Endothelial cell of umbilical vein (primary cell): ENCODE results near the gene KLHL21.

Experiments used
- EZH2 ChIP-seq: IDR thresholded peaks from 2 replicates; pipeline ENCODE4 v1.6.1; 2012; ENCODE audit warnings: borderline replicate concordance, low read depth, mild to moderate bottlenecking, moderate library complexity, low read length, inconsistent platforms; ENCODE audit not compliant: severe bottlenecking
- POLR2A ChIP-seq: IDR thresholded peaks from 2 replicates; pipeline ENCODE4 v1.6.1; 2012; ENCODE audit warnings: low read depth, mild to moderate bottlenecking, control low read depth, low read length
- POLR2AphosphoS5 ChIP-seq: IDR thresholded peaks from 2 replicates; pipeline ENCODE4 v1.6.1; 2012; ENCODE audit warnings: low read depth, mild to moderate bottlenecking, control low read depth, low read length, moderate library complexity; ENCODE audit not compliant: insufficient read depth
- TF ChIP-seq, protein P1 (sequence below), 2 donors: IDR thresholded peaks; 1 replicate in 1 of 2; 2 replicates in 1 of 2; pipeline ENCODE4 v1.5.1; 2011; ENCODE audit warnings: low read length in 2 of 2, mild to moderate bottlenecking in 2 of 2, moderate library complexity in 2 of 2, control low read depth in 1 of 2, inconsistent platforms in 1 of 2, low read depth in 1 of 2; ENCODE audit not compliant: insufficient read depth in 1 of 2; ENCODE audit errors: extremely low read depth in 1 of 2

DNA sequence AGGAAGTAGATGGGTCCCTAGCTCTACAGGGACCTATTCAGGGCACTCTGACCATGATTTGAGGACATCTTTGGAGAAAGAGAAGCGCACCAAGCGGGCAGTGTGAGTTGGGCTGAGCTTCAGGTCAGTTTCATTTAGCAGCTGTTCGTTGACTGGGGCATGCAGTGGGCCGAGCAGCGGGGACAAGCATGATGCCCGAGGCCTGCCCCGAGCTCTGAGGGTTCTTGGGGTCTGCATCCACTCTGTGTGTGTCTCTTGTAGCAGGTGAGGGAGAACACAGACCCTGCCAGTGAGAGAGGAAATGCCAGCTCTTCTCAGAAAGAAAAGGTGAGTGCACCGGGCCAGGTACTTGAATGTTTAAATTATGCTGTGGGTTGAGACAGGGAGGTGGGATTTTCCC, 27.4 kb upstream of the KLHL21 start:
- no peak for TF ChIP-seq EZH2
- TF ChIP-seq, protein P1, sequence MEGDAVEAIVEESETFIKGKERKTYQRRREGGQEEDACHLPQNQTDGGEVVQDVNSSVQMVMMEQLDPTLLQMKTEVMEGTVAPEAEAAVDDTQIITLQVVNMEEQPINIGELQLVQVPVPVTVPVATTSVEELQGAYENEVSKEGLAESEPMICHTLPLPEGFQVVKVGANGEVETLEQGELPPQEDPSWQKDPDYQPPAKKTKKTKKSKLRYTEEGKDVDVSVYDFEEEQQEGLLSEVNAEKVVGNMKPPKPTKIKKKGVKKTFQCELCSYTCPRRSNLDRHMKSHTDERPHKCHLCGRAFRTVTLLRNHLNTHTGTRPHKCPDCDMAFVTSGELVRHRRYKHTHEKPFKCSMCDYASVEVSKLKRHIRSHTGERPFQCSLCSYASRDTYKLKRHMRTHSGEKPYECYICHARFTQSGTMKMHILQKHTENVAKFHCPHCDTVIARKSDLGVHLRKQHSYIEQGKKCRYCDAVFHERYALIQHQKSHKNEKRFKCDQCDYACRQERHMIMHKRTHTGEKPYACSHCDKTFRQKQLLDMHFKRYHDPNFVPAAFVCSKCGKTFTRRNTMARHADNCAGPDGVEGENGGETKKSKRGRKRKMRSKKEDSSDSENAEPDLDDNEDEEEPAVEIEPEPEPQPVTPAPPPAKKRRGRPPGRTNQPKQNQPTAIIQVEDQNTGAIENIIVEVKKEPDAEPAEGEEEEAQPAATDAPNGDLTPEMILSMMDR (IDR thresholded peaks at IDR 0.05; ENCODE audit: extremely low read depth in 1 of 2, insufficient read depth in 1 of 2, low read depth in 1 of 2, low read length in 2 of 2), result no peak
- no peak for TF ChIP-seq POLR2AphosphoS5
- TF ChIP-seq POLR2A, result no peak
